ENCODE results near the gene C1orf198. TPM values are rescaled to one million over a fixed set of nuclear protein-coding genes. Genes with fewer than 3 reads are reported as not detected.

The C1orf198 gene
- total and polyA plus RNA-seq, 2 of the 4 experiments (the other 2 are of a cell fraction) = 67.4 to 76.2 TPM

DNA sequence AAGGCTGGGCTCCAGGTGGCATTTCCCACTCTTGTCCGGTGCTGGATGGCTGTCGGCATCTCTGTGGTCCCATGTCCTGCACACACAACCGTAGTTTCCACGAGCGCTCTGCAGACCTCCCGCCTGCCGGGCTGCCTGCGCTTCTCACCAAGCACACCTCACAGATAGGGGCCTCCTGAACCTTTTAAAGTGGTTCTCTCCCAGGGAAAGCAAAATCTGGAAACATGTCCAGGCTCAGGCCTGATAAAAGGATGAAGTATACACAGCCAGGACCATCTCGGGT, 74.9 kb downstream of the C1orf198 start:
- no peak overlapping the region for H3K14ac ChIP-seq (replicated peaks; ENCODE audit: low read depth, low read length)
- no peak overlapping the region for H2BK120ac ChIP-seq (ENCODE audit: low read depth, low read length)
- H4K91ac ChIP-seq (ENCODE audit: insufficient read depth, low read depth, low read length) = no peak overlapping the region
- in situ Hi-C loops (cut with MboI; ENCODE audit: low sequenced_read_pairs) = no loop called here
- POLR2A ChIA-PET (ENCODE audit: unreplicated experiment) = no interaction called here
- H3K4ac ChIP-seq (ENCODE audit: low read depth, low read length) = no peak overlapping the region
- H3K79me1 ChIP-seq (ENCODE audit: low read depth in 1 of 2, low read length in 2 of 2) = no peaks in the 10 kb centered on the region
- dilution Hi-C loops (cut with HindIII; ENCODE audit: low sequenced_read_pairs, unreplicated experiment) = no loop called here
- H4K8ac ChIP-seq (ENCODE audit: low read depth in 2 of 2, low read length in 2 of 2) = no peak overlapping the region
- H2BK15ac ChIP-seq (ENCODE audit: low read depth, low read length) = no peak overlapping the region
- no peak overlapping the region for H2AK5ac ChIP-seq (ENCODE audit: low read depth, low read length)
- H3K23ac ChIP-seq (ENCODE audit: low read depth, low read length) = no peak overlapping the region
- H3K36me3 ChIP-seq (ENCODE audit: control insufficient read depth, insufficient read depth, low read length) = no peaks in the 10 kb centered on the region
- H3K9me3 ChIP-seq (ENCODE audit: control insufficient read depth, insufficient read depth, low read length) = no peaks in the 10 kb centered on the region
- CTCF ChIA-PET = no interaction called here
- no peak overlapping the region for H2AFZ ChIP-seq (replicated peaks; ENCODE audit: low read length, poor library complexity)
- TF ChIP-seq CEBPB (IDR thresholded peaks at IDR 0.05; ENCODE audit: low read depth, low read length) = no peak
- TF ChIP-seq MXI1 (IDR thresholded peaks at IDR 0.05; ENCODE audit: borderline replicate concordance, low read depth, low read length) = no peak
- no peak for TF ChIP-seq RAD21 (IDR thresholded peaks at IDR 0.05; ENCODE audit: low read length)
- no peak for TF ChIP-seq BHLHE40 (IDR thresholded peaks at IDR 0.05; ENCODE audit: low read depth, low read length)
- TF ChIP-seq, protein P1, sequence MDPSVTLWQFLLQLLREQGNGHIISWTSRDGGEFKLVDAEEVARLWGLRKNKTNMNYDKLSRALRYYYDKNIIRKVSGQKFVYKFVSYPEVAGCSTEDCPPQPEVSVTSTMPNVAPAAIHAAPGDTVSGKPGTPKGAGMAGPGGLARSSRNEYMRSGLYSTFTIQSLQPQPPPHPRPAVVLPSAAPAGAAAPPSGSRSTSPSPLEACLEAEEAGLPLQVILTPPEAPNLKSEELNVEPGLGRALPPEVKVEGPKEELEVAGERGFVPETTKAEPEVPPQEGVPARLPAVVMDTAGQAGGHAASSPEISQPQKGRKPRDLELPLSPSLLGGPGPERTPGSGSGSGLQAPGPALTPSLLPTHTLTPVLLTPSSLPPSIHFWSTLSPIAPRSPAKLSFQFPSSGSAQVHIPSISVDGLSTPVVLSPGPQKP (IDR thresholded peaks at IDR 0.05; ENCODE audit: borderline replicate concordance, low read depth, low read length) = no peak
- TF ChIP-seq MAZ (IDR thresholded peaks at IDR 0.05; ENCODE audit: borderline replicate concordance, low read depth, low read length) = no peak
- no peak for TF ChIP-seq CHD1 (IDR thresholded peaks at IDR 0.05; ENCODE audit: low read depth, low read length)
- TF ChIP-seq FOS (IDR thresholded peaks at IDR 0.05; ENCODE audit: low read depth, low read length) = no peak
- TF ChIP-seq NFE2L2 (IDR thresholded peaks at IDR 0.05; ENCODE audit: low read depth, low read length) = no peak
- no peak for TF ChIP-seq RFX5 (IDR thresholded peaks at IDR 0.05; ENCODE audit: low read depth, low read length)
- no peak for TF ChIP-seq POLR2A (IDR thresholded peaks at IDR 0.05; ENCODE audit: low read depth, low read length)
- TF ChIP-seq RCOR1 (IDR thresholded peaks at IDR 0.05; ENCODE audit: insufficient replicate concordance, low read length) = no peak
- TF ChIP-seq, protein P2, sequence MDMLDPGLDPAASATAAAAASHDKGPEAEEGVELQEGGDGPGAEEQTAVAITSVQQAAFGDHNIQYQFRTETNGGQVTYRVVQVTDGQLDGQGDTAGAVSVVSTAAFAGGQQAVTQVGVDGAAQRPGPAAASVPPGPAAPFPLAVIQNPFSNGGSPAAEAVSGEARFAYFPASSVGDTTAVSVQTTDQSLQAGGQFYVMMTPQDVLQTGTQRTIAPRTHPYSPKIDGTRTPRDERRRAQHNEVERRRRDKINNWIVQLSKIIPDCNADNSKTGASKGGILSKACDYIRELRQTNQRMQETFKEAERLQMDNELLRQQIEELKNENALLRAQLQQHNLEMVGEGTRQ (IDR thresholded peaks at IDR 0.05; ENCODE audit: low read depth, low read length) = no peak
- TF ChIP-seq, protein P3, sequence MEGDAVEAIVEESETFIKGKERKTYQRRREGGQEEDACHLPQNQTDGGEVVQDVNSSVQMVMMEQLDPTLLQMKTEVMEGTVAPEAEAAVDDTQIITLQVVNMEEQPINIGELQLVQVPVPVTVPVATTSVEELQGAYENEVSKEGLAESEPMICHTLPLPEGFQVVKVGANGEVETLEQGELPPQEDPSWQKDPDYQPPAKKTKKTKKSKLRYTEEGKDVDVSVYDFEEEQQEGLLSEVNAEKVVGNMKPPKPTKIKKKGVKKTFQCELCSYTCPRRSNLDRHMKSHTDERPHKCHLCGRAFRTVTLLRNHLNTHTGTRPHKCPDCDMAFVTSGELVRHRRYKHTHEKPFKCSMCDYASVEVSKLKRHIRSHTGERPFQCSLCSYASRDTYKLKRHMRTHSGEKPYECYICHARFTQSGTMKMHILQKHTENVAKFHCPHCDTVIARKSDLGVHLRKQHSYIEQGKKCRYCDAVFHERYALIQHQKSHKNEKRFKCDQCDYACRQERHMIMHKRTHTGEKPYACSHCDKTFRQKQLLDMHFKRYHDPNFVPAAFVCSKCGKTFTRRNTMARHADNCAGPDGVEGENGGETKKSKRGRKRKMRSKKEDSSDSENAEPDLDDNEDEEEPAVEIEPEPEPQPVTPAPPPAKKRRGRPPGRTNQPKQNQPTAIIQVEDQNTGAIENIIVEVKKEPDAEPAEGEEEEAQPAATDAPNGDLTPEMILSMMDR (conservative IDR thresholded peaks at IDR 0.05; ENCODE audit: low read depth, low read length) = no peak
- no peak for TF ChIP-seq MAFK (IDR thresholded peaks at IDR 0.05; ENCODE audit: low read depth, low read length)
- no peak for TF ChIP-seq SMC3 (IDR thresholded peaks at IDR 0.05; ENCODE audit: low read depth, low read length)
- no peak overlapping the region for H3K27ac ChIP-seq (ENCODE audit: insufficient read depth, low read length)
- no peak overlapping the region for H3K9ac ChIP-seq (ENCODE audit: low read depth, low read length)
- H3K9me1 ChIP-seq (ENCODE audit: insufficient read depth, low read length) = no peaks in the 10 kb centered on the region
- no peak overlapping the region for H3K4me3 ChIP-seq (ENCODE audit: insufficient read depth, low read depth, low read length)
- peak overlapping the region; percentile 1 for H2AK9ac ChIP-seq (replicated peaks; ENCODE audit: low read depth, low read length, poor library complexity)
- H3K4me1 ChIP-seq (ENCODE audit: control insufficient read depth, insufficient read depth, low read length) = no peaks in the 10 kb centered on the region
- H4K20me1 ChIP-seq (ENCODE audit: insufficient read depth, low read length) = no peaks in the 10 kb centered on the region; the same call in 1 of the 2 replicates
- H2BK5ac ChIP-seq (ENCODE audit: low read depth, low read length, poor library complexity, severe bottlenecking) = no peak overlapping the region
- no peak for DNase-seq
- intact Hi-C loops (cut with micrococcal nuclease) = loop anchor here (5.0 kb wide), 1 partner anchor 151 kb away; the partner anchor contains the start of gene COG2
- WGBS, 2 experiments (ENCODE audit: extremely low coverage in 2 of 2, insufficient read length in 1 of 2) = 90% methylated on average over 5 of the region's 9 CpGs; no CpG with 5 or more reads in 1 of the 2 experiments
- H2BK20ac ChIP-seq (ENCODE audit: low read depth, low read length) = no peak overlapping the region
- BruUV-seq (replicated peaks) = no TSS peak
- H3K56ac ChIP-seq (ENCODE audit: extremely low read depth, insufficient read depth, low read length) = no peak overlapping the region
- no peak for ATAC-seq (ENCODE audit: low read depth)
- no peak overlapping the region for H3K18ac ChIP-seq (ENCODE audit: low read depth, low read length)
- no peaks in the 10 kb centered on the region; the same call in none of the 2 replicates for H3K27me3 ChIP-seq (ENCODE audit: control insufficient read depth, insufficient read depth, low read length)
- no peak overlapping the region for H3K4me2 ChIP-seq (ENCODE audit: low read depth, low read length)
- no peak overlapping the region for H4K5ac ChIP-seq (ENCODE audit: low read depth, low read length)

Measured in IMR-90 (cell line).